GM18858 (cell line): ENCODE data around the gene GRPEL2.

Experiments
- ATAC-seq: cut with Tn5 transposase; IDR thresholded peaks from one replicate; pipeline ENCODE4 v1.9.1; 2021; ENCODE audit not compliant: unreplicated experiment

Gene GRPEL2

GRCh38 chr5:149355688-149356087 lies 10.4 kb downstream of the GRPEL2 start:
- no peak for ATAC-seq

GRCh38 chr5:149356391-149356790 lies 11.1 kb downstream of the GRPEL2 start:
- no peak for ATAC-seq

GRCh38 chr5:149357370-149358293 lies 12.3 kb downstream of the GRPEL2 start, which contains the start of gene PCYOX1L:
TSS of gene PCYOX1L (plus strand) at chr5:149358046. CDS start at chr5:149358069, 23 bp downstream.
- peak; percentile 99 for ATAC-seq

DNA sequence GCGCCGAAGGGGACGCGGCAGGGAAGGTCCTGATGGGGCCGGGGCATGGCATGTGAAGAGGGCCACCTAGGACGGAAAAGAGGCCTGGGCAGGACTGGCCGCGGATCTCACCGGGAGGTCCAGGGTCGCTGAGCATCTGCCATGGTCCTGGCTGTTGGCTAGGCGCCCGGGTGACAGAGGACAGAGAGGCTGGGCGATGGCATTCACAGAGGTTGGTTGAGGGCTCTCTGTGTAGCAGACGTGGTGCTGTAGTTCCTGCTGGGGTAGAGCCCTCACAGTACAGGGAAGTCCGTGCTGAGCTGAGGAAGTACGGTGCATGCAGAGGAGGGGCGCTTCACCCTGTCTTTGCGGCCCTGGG lies 13.0 kb downstream of the GRPEL2 start:
- no peak for ATAC-seq

DNA sequence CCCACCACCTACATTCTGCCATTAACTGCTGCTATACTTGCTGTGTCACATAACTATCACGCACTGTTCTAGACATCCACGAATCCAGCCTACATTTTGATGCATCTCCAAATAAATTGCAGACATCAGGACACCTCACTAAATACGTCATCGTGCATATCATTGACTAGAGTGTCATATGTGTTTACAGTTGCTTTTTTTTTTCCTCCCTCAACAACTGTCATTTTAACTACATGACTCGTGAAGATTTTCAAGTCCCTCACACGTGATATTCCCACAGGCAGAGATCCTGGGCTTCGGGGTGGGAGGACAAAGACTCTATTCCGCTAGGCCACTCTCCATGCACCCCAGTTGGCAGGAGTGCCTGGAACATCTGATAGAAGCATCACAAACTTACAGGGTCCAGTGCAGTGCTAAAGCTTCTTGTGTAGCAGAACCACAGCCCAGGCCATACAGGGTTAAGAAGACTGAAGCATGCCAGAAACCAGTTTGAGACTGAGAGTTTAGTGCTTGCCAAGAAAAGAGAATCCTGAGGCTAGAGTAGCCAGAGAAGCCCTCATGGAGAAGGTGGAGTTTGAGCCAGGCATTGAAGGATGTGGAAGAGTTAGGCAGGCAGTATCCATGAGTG lies 13.7 kb downstream of the GRPEL2 start:
- ATAC-seq: no peak

DNA sequence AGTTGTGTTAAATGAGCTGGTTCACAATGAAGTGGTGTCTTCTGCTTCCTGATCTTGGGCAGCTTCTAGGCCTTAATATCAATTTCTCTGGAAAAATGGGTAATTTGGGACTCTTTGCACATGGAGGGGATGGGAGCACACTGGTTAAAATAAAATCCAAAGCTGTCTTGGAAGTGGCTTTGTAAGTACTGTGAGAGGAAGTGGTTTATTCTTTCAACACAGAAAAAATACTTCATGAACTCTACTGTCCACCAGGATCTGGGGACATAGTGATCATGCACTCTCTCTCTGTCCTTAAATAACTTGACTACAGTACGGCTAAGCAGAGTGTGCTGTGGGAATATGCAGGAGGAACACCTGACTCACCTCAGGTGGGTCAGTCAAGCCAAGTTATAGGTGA lies 15.0 kb downstream of the GRPEL2 start:
- ATAC-seq: no peak

DNA sequence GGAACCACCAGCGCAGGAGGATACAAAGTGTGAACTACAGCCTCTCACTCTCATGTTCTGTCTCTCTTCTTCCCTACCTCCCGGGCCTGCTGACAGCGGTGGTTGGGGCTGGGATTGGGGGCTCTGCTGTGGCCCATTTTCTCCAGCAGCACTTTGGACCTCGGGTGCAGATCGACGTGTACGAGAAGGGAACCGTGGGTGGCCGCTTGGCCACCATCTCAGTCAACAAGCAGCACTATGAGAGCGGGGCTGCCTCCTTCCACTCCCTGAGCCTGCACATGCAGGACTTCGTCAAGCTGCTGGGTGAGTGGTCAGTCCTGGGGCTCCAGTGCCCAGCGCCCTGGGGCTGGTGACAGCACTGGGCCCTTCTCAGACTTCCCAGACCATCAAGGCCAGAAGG lies 17.2 kb downstream of the GRPEL2 start:
- ATAC-seq: no peak

DNA sequence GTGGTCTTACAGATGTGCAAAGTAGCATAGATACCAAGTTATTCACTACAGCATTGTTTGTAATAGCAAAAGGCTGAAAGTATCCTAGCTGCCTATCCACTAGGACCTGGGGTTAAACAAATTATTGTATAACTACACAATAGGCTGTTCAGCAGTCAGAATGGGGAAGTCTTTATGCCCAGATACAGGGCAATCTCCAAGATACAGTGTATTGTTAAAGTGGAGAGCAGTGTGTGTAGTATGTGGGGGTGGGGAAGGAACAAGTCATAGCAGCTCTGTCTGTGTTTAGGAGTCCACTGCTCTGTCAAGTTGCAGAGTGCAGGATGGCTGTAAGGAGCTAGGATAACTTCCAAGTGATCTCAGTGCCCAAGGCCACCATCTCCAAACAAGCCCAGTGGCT lies 18.1 kb downstream of the GRPEL2 start:
- no peak for ATAC-seq

DNA sequence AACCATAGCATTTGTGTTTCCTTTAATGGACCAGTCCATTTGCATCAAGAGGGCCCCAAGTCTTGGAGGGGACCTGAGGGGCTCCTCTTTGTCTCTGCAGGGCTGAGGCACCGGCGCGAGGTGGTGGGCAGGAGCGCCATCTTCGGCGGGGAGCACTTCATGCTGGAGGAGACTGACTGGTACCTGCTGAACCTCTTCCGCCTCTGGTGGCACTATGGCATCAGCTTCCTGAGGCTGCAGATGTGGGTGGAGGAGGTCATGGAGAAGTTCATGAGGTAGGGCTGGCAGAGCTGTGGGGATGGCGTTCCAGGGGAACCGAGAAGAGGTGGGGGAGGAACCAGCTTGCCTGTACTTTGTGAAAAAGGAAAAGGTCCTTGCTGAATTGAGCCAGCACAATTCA lies 18.6 kb downstream of the GRPEL2 start:
- no peak for ATAC-seq

- ATAC-seq: no peak
These were observed 19.4 kb downstream of the GRPEL2 start for GRCh38 chr5:149364719-149365118.

GRCh38 chr5:149365418-149365817 lies 20.1 kb downstream of the GRPEL2 start:
- no peak for ATAC-seq

DNA sequence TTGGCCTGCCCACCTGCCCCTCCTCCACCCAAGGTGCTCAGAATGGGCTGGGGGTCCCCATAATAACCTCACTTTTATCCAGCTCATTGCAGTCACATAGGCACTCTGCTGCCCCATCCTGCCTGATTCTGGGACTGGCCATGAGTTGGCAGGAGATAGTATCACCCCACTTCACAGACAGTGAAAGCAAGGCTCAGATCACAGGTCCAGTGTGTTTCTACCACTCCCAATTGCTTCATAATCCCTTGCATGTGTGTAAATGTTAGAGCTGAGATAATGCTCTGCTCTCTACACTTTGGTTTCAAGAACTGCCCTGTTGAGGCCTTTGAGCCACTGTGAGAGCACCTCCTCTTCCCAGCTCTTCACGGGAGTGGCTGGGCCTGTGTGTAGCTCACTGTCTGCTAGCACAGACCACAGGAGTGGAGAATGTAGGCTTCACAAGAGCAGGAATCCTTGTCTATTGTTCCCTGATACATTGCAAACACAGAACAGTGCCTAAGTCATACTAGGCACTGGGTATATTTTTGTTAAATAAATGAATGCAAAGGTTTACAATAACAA lies 20.9 kb downstream of the GRPEL2 start:
- no peak for ATAC-seq

DNA sequence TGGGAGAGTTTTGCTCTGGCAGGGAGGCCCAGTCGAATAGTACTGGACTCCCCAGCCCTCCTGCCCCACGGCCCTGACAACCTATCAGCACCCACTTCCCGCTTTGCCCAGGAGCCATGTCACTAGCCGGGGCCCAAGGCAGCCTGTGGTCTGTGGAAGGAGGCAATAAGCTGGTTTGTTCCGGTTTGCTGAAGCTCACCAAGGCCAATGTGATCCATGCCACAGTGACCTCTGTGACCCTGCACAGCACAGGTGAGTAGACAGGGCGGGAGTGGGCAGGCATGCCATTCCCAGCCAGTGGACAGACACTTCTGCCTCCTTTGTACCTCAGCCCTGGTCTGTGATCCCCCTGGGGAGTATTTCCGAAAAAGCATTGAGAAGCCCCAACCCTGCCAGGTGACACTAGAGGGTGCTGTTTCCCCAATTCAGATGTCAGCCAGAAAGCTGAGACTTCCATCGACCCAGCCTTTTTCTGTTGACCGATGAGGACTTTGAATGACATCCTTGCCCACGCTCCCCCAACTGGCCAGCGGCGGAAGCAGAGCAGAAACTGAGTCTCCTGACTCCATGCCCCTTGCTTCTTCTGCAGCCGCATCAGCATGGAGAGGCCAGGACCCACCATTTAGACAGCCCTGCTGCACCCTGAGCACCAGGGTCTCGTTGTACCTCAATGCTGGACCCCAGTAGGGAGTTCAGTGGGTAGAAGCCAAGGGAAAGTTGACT lies 22.1 kb downstream of the GRPEL2 start:
- peak; percentile 62 for ATAC-seq

- ATAC-seq: no peak
These were observed 22.8 kb downstream of the GRPEL2 start for GRCh38 chr5:149367972-149368645.

DNA sequence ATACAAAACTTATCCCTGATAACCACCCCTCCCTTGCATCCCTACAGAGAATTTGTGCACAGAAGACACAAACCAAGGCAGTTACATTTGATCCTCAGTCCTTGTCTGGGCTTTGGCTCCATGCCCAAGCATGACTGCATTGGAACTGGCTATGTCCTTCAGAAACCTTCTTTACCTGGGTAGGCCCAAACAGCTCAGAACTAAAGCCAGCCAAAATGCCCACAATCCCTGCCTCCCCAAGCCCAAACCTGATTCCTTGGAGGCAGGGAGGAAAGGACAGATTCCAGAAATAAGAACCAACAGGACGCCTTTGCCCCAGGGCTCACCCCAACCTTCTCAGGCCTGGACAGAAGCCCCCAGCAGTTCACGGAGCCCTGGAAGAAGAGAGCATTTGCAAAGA lies 25.6 kb downstream of the GRPEL2 start:
- ATAC-seq: no peak

DNA sequence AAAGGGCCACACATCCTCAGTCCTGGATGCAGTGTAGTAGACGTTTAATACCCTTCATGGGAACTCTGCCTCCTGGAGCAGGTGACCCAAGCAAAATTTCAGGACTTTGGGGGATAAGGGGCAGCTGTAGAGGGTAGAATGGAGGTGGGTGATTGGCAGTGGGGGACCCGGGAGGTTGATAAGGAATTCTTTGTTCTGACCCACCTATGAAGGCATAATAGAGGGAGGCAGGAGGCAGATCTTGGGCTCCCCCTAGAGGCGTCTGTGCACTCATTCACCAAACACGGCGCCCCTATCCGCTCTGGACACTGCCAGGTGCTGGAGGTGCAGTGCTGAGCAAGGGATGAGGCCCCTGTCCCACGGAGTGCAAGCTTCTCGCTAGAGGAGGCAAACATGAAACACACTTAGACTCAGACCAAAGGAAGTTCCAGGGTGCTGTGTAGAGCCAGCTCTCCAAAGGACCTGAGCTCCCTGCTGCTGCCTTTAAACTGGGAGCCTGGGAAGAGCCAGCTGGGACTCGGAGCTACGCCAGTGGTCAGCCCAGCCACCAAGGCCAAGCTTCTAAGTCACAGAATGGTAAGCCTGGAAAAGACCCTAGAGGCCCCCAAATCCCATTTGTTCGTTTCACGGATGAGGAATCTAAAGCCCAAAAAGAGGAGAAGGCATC lies 26.1 kb downstream of the GRPEL2 start:
- peak; percentile 42 for ATAC-seq

- no peak for ATAC-seq
These were observed 26.9 kb downstream of the GRPEL2 start for GRCh38 chr5:149372076-149372795.

GRCh38 chr5:149372932-149373331 lies 27.6 kb downstream of the GRPEL2 start:
- ATAC-seq: no peak

DNA sequence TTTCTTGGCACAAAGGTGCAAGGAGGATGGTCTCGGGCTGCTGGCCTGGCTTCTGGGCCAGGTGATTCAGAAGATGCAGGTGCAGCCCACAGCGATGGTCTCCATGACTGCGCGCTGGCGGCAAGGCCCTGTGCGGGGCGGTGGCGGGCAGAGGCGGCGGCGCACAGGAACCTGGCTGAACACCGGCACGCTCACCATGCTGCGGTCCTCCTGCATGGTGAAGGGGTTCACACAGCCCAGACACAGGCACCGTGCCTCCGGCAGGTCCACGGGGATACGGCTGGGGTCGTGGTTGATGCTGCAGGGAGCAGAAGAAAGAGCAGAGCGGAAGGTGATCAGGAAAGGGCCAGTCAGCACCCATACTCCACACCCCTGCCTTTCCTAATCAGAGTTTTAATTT lies 29.0 kb downstream of the GRPEL2 start:
- ATAC-seq: no peak

DNA sequence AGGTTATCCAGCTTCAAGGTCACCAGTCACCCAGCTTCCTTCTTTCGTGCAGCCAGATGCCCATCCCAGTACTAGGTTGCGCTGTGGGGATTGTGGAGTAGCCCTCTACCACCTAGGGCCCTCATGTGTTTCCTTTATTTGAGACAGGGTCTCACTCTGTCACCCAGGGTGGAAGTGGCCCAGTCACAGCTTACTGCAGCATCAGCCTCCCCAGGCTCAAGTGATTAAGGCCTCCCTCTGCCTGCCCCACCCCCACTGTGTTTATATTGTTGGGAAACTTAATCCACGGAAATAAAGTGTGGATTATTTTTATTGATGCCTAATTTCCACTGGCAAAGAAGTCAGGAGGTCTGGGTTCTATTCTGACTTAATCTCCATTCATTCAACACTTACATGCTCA lies 29.5 kb downstream of the GRPEL2 start:
- ATAC-seq: no peak
